Hepatocyte (in vitro differentiated cells): ENCODE measurements around the gene TRAF2.

Source experiments
- CTCF ChIP-seq: fragments of 200-600 bp; sonication (generic); IDR thresholded peaks from 2 replicates; pipeline ENCODE4 v1.5.1; 2016; ENCODE audit warnings: antibody characterized with exemption, mild to moderate bottlenecking; ENCODE audit not compliant: poor library complexity
- EZH2 ChIP-seq: fragments of 200-600 bp; sonication (generic); IDR thresholded peaks from 2 replicates; pipeline ENCODE4 v1.6.1; 2016; ENCODE audit warnings: antibody characterized with exemption, mild to moderate bottlenecking, borderline replicate concordance
- EZH2phosphoT487 ChIP-seq: fragments of 200-600 bp; sonication (generic); IDR thresholded peaks from one replicate; pipeline ENCODE4 v1.6.1; 2018; ENCODE audit warnings: antibody characterized with exemption, mild to moderate bottlenecking, low read depth, moderate library complexity; ENCODE audit not compliant: unreplicated experiment, severe bottlenecking

GRCh38 chr9:136968333-136969127 lies 82.2 kb downstream of the TRAF2 start:
- TF ChIP-seq CTCF (no peak), EZH2 (no peak), EZH2phosphoT487 (no peak)
